Mononuclear cell (primary cell): ENCODE data around the gene ADAT3. TPM values are rescaled to one million over a fixed set of nuclear protein-coding genes. Genes with fewer than 3 reads are reported as not detected.

Experiments
- H3K27me3 ChIP-seq: 2 replicates; pipeline ENCODE4 v1.6.0; 2011; ENCODE audit warnings: low read length, control low read depth; ENCODE audit not compliant: insufficient read depth
- H3K4me1 ChIP-seq: 2 replicates; pipeline ENCODE4 v1.5.1; 2011; ENCODE audit warnings: mild to moderate bottlenecking, low read length, control low read depth; ENCODE audit not compliant: insufficient read depth
- H3K4me3 ChIP-seq: 2 replicates; pipeline ENCODE4 v1.5.1; 2011; ENCODE audit warnings: mild to moderate bottlenecking, low read length, moderate library complexity
- H3K9me3 ChIP-seq: 2 replicates; pipeline ENCODE4 v1.5.1; 2011; ENCODE audit warnings: low read depth, mild to moderate bottlenecking, control low read depth, low read length
- total RNA-seq: library from RNA; depleted of rRNA; stranded (reverse); fragments of >200 nt; gene quantifications from one replicate; pipeline ENCODE4 v1.2.3, GENCODE V29; 2012

The ADAT3 gene
- total RNA-seq, 1 donor, result 2.9 TPM

DNA sequence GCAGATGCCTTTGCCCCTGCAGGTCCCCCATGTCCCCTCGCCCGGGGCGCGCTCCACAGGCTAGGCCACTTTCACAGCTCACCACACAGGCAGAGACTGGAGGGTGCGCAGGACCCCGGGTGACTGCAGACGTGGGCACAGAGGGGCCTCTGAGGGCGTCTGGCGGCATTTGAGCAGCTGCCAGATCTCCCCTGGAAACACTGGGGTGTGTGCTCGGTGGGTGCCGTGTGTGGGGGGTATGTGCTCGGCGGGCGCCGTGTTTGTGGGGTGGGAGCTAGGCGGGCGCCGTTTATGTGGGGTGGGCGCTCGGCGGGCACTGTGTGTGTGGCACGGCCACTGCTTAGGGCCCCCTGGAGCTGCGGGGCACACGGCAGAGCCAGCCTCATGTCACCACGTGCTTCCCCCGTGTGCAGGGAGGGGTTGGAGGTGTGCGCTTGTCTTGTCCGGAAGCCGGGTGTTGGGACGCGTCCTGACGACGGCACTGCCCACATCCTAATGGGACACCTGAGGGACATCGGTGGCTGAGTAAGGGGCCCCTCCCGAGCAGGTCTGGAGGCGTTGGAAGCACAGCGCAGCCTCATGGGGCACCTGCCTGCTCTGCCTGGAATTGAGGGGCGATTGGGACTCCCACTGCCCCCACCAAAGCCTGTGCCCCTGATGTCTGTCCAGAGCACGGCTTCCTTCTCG lies 52.5 kb downstream of the ADAT3 start:
- Histone ChIP-seq H3K27me3 (no peaks in the 10 kb centered on the region), H3K4me1 (no peaks in the 10 kb centered on the region), H3K9me3 (no peaks in the 10 kb centered on the region)

DNA sequence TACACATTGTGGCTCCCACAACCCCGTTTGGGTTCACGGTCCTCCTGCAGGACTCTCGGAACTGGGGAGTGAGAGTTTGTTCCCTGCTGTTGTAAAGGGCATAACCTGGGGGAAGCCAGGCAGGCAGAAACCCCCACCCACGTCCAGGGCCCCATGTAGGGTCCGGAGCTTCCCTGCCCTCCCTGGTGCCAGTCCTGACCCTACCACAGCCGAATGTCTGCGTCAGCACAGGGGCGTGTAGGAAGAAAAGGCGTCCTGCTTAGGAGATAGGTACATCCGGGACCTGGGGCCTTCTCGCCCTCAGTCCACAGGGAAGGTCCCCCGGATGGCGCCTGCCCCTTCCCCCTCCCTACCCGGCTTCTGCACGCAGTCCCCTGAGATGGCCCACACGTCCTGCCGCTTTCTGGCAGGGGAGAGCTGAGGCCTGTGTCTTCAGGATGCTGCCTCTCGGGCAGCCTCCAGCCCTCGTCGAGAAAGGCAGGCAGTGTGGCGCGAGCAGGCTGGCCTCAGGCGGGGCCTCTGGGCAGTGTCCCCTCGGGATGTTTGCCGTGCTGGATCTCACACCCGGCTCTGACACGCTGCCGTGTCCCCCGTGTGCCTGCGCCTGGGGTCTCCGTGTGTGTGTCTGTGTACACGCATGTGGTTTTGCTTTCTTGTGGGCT lies 54.9 kb downstream of the ADAT3 start:
- Histone ChIP-seq H3K27me3 (no peaks in the 10 kb centered on the region), H3K4me1 (no peaks in the 10 kb centered on the region), H3K4me3 (no peak overlapping the region), H3K9me3 (no peaks in the 10 kb centered on the region)

More for the DNA sequence above, 52.5 kb downstream of the ADAT3 start:
- H3K4me3 ChIP-seq, result no peak overlapping the region

DNA sequence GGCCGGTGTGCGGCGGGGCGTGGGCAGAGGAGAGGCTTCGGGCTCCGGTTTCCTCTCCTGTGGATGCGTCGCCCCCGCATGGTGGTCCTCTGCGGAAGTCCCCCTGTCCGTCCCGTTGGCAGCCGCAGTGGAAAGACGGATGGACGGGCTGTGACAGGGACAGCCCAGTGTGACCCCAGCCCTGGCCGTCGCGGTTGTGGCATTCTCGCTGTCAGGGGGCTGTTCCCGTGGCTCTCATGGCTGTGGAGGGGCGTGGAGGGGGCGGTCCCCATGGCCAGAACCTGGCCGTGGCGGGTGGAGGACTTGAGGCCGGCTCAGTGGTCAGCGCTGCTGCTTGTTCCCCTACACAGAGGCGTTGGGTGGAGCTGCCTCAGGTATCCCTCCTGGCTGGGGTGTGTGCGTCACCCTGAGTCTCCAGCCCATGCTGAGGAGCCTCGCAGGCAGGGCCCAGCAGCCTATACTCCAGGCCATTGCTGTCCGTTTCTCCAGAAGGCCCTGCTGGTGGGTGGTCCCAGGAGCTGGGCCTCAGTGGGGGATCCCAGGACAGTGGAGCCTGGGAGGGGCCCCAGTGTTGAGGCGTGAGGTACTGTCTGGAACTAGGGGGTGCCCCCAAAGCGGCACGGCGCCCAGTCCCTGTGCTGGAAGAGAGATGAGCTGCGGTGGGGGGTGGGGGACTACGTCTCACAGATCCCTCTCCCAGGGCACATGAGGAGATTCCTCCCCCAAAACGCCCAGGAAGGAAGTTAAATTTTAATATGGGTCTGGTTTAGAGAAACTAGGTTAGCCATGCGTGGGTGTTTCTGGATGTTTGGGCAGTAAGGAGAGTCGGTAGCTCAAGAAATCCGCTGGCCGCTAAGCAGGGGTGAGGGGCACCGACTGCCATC lies 56.0 kb downstream of the ADAT3 start:
- H3K4me3 ChIP-seq, result no peak overlapping the region

DNA sequence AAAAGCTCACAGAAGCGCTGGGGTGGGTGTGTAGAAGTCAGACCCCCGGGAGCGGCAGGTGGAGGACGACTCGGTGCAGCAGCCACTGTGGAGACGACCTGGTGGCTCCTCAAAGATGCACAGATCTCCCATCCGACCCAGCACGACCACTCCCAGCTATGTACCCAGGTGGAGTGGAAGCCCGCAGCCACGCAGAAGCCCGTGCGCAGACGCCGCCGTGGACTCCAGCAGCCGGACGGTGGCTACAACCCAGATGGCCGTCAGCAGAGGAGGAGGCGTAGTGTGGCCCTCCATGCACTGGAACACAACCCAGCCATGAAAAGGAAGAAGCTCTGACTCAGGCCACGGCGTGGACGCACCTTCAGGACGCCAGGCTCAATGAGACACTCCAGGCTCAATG lies 57.5 kb downstream of the ADAT3 start:
- Histone ChIP-seq H3K4me1 (peaks cover 13% of the 10 kb centered on the region), H3K27me3 (no peaks in the 10 kb centered on the region), H3K4me3 (no peak overlapping the region), H3K9me3 (no peaks in the 10 kb centered on the region)

More for the DNA sequence above, 56.0 kb downstream of the ADAT3 start:
- Histone ChIP-seq H3K4me1 (peaks cover 3% of the 10 kb centered on the region), H3K9me3 (no peaks in the 10 kb centered on the region), H3K27me3 (no peaks in the 10 kb centered on the region)

Other genes starting within 250 kb of the ADAT3 start
- gene ONECUT3, start 151.9 kb upstream of the ADAT3 start, total RNA-seq, result not detected
- 0.73 TPM for gene ATP8B3, start 93.1 kb upstream of the ADAT3 start, total RNA-seq
- gene REXO1, start 56.9 kb upstream of the ADAT3 start, total RNA-seq, result 66.2 TPM
- gene KLF16, start 41.8 kb upstream of the ADAT3 start, total RNA-seq, result 12.4 TPM
- 97.8 TPM for gene ABHD17A, start 19.9 kb upstream of the ADAT3 start, total RNA-seq
- gene SCAMP4, start within 50 bp of the ADAT3 start, total RNA-seq, result 20.1 TPM
- gene CSNK1G2, start 35.8 kb downstream of the ADAT3 start, total RNA-seq, result 96.7 TPM
- gene BTBD2, start 110.3 kb downstream of the ADAT3 start, total RNA-seq, result 23.2 TPM
- 163 TPM for gene MKNK2, start 145.8 kb downstream of the ADAT3 start, total RNA-seq
- 87.3 TPM for gene MOB3A, start 190.9 kb downstream of the ADAT3 start, total RNA-seq
- 2.9 TPM for gene IZUMO4, start 191.5 kb downstream of the ADAT3 start, total RNA-seq
- gene AP3D1, start 246.2 kb downstream of the ADAT3 start, total RNA-seq, result 26.2 TPM